Astrocyte of the spinal cord (primary cell): Measurements from ENCODE around the gene LRRC4C.

Experiments
- DNase-seq: peaks from one replicate; pipeline ENCODE4 v3.0.0; 2011; ENCODE audit warnings: low read depth, low spot score
- H3K4me3 ChIP-seq: 2 replicates; pipeline ENCODE4 v1.5.1; 2011; ENCODE audit warnings: low read depth, mild to moderate bottlenecking, low read length, moderate library complexity
- CTCF ChIP-seq: IDR thresholded peaks from 2 replicates; pipeline ENCODE4 v1.5.1; 2012; ENCODE audit warnings: low read depth, mild to moderate bottlenecking, low read length, inconsistent platforms
- in situ Hi-C: cut with HindIII; loops from 2 replicates; pipeline ENCODE4 v1.10.0; 2017; ENCODE audit warnings: low sequenced_read_pairs

The LRRC4C gene

GRCh38 chr11:40328890-40329614 lies 1130.4 kb downstream of the LRRC4C start:
- in situ Hi-C loops: no loop called here
- peak; percentile 100 for DNase-seq
- no peak overlapping the region for H3K4me3 ChIP-seq
- TF ChIP-seq CTCF: no peak

- no peak for DNase-seq
- in situ Hi-C loops: no loop called here
- no peak for TF ChIP-seq CTCF
- H3K4me3 ChIP-seq: no peak overlapping the region
Measured at GRCh38 chr11:40323241-40323640, 1136.2 kb downstream of the LRRC4C start.

GRCh38 chr11:40321537-40321936 lies 1137.9 kb downstream of the LRRC4C start:
- in situ Hi-C loops: no loop called here
- no peak overlapping the region for H3K4me3 ChIP-seq
- DNase-seq: no peak
- TF ChIP-seq CTCF: no peak

- no peak overlapping the region for H3K4me3 ChIP-seq
- no peak for TF ChIP-seq CTCF
- no peak for DNase-seq
- in situ Hi-C loops: no loop called here
Measured at GRCh38 chr11:40316171-40316570, 1143.3 kb downstream of the LRRC4C start.

- no peak for TF ChIP-seq CTCF
- no peak overlapping the region for H3K4me3 ChIP-seq
- no peak for DNase-seq
- in situ Hi-C loops: no loop called here
Measured at GRCh38 chr11:40315122-40315521, 1144.3 kb downstream of the LRRC4C start.

GRCh38 chr11:40314327-40314726 lies 1145.1 kb downstream of the LRRC4C start:
- no peak overlapping the region for H3K4me3 ChIP-seq
- TF ChIP-seq CTCF: no peak
- DNase-seq: no peak
- in situ Hi-C loops: no loop called here
